Midbrain (tissue), 1 donor: Measurements from ENCODE around the gene AFDN.

ENCODE experiments used
- DNase-seq: peaks from one replicate; lab custom pipeline; 2025; lab: John Stamatoyannopoulos, UW

Gene AFDN

DNA sequence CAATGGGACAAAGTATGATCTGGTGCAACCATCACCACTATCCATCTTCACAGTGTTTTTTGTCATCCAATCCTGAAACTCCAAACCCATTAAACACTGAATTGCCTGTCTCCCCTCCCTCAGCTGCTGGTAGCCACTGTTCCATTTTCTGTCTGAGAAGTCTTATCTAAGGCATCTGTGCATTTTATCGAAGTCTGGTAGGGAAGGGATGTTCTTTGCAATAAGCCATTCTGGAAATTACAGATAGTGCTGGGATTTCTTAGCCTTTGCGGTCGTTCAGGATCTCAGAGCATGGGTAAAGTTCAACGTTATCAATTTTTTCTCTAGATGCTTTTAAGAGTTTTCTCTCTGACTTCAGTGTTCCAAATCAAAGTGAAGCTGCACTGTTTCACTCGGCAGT, 194.9 kb downstream of the AFDN start:
- DNase-seq = no peak
